ENCODE results near the gene MKI67.

MKI67 gene

DNA sequence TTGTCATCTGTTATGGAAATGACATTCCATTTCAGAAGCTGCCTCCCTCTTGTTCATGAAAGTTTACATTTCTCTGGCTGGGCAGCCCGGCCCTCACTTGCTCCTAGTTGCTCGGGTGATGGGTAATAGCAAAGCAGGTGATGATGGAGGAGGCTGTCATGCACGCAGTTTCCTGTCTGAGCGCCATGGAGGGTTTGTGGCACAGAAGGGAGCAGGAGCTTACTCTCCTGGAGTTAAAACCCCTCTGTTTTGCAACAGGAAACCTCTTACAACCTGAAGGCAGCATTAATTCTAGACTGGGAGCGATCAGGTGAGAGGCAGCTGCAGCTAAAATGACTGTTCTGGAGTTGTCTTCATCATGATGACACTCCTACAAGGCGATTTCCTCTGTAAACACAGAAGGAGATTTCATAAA is 34.1 kb upstream of the MKI67 start:
- no peaks in the 10 kb centered on the region for H3K36me3 Mint-ChIP-seq
- DNase-seq: no peak
- H3K4me1 Mint-ChIP-seq: peaks cover 22% of the 10 kb centered on the region
- no peak overlapping the region for H3K4me3 Mint-ChIP-seq
- H3K27ac Mint-ChIP-seq: no peak overlapping the region
- peaks cover 31% of the 10 kb centered on the region for H3K27me3 Mint-ChIP-seq
- no peaks in the 10 kb centered on the region for H3K9me3 Mint-ChIP-seq
- CTCF ChIA-PET: interaction anchor here (0.6 to 2.3 kb wide), 5 partner anchors 10 to 259 kb away, joined by 3 to 11 read pairs (median 9); no protein-coding TSS in a partner anchor

- H3K9me3 Mint-ChIP-seq: no peaks in the 10 kb centered on the region
- no peak overlapping the region for H3K4me3 Mint-ChIP-seq
- CTCF ChIA-PET: interaction anchor here (1.0 kb wide), 1 partner anchor 54 kb away, joined by 3 read pairs; no protein-coding TSS in a partner anchor
These were observed 32.0 kb upstream of the MKI67 start for GRCh38 chr10:128158021-128158795.

DNA sequence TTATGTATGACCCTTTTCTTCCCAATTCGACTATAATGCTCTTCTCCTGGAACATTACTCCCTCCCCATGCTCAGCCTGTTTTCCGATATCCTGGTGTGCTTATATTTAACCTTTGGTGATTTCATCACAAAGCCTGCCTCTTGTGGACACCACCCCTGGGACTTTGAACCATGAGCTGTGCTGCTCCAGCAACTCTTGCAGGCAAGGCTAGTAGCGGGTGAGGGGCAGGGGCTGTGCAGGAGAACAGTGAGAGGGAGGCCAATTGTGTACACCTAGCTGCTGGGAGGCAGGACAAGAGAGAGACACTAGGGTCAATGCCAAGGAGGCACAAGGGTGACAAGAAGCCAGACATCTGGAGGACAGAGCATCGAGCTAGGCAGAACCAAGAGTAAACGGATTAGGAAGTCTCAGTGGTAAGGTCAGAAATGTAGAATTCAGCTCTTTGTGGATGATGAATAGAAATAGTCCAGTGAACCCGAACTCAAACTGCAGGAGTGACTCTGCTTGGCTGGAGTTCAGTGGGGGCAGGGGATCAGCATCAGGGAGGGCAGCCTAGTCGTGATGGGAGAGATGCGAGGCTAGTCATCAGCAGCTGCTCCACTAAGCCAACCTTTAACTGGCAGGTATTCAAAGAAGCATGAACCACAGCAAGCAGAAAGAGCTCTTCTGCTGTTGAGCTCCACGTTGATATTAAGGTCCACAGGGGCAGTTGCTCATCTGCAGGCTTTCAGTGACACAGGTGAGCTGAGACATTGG is 31.0 kb upstream of the MKI67 start:
- no peaks in the 10 kb centered on the region for H3K36me3 Mint-ChIP-seq
- peaks cover 47% of the 10 kb centered on the region for H3K27me3 Mint-ChIP-seq
- DNase-seq: no peak
- CTCF ChIA-PET: interaction anchor here (1.0 kb wide), 1 partner anchor 55 kb away, joined by 3 read pairs; no protein-coding TSS in a partner anchor
- H3K4me1 Mint-ChIP-seq: peaks cover 22% of the 10 kb centered on the region
- H3K4me3 Mint-ChIP-seq: no peak overlapping the region
- no peaks in the 10 kb centered on the region for H3K9me3 Mint-ChIP-seq
- no peak overlapping the region for H3K27ac Mint-ChIP-seq

More at GRCh38 chr10:128158021-128158795, 32.0 kb upstream of the MKI67 start:
- DNase-seq: no peak
- H3K27me3 Mint-ChIP-seq: peaks cover 40% of the 10 kb centered on the region
- H3K36me3 Mint-ChIP-seq: no peaks in the 10 kb centered on the region
- H3K27ac Mint-ChIP-seq: no peak overlapping the region
- peaks cover 22% of the 10 kb centered on the region for H3K4me1 Mint-ChIP-seq

DNA sequence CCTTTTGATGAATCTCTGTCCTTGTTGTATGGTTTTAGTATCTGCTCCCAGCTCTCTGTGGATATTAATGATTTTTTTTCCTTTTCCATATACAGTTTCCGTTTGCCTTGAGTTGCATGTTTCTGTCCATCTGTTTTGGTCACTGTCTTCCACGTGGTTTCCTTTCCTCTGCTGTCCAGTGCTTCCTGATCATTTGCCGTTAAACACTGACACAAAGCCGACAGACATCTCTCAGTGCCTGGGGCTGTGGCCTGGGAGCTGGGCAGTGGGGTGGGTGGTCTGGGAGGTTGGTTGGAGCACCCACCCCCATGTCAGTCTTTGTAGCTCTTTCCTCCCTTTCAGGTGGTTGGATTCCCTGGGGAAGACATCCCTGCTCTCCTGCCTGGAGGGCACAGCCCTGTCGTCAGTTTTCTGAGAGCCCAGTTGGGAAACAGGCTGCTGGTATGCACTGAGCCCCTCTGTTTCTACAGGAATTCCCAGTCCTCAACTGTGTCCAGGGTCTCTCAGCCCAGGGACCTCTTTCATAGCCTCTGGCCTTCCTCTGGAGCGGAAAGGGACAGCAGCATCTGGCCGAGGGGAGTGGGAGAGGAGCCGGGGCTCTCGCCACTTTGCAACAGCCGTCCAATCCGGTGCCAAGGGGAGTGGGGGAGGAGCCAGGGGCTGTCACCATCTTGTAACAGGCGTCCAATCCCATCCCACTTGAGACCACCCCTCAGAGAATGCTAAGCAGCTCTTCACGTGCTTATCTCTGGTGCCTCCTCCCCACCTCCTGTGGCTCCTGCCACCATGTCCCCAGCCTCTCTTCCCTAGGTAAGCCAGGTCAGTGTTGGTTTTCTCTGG is 26.7 kb upstream of the MKI67 start:
- DNase-seq: no peak
- Mint-ChIP-seq H3K4me1 (peaks cover 2% of the 10 kb centered on the region), H3K4me3 (no peak overlapping the region), H3K27me3 (peaks cover 61% of the 10 kb centered on the region), H3K27ac (no peak overlapping the region), H3K36me3 (no peaks in the 10 kb centered on the region), H3K9me3 (no peaks in the 10 kb centered on the region)
- CTCF ChIA-PET: interaction anchor here (1.0 to 4.7 kb wide), 3 partner anchors 21 to 74 kb away, joined by 4 to 52 read pairs (median 6); no protein-coding TSS in a partner anchor

GRCh38 chr10:128151031-128151430 is 24.8 kb upstream of the MKI67 start:
- no peaks in the 10 kb centered on the region for H3K36me3 Mint-ChIP-seq
- CTCF ChIA-PET: interaction anchor here (0.6 to 4.7 kb wide), 21 partner anchors 9 to 245 kb away, joined by 3 to 52 read pairs (median 4); partner anchors contain the start of gene PTPRE
- H3K4me1 Mint-ChIP-seq: peaks cover 9% of the 10 kb centered on the region
- no peak overlapping the region for H3K27ac Mint-ChIP-seq
- H3K9me3 Mint-ChIP-seq: no peaks in the 10 kb centered on the region
- DNase-seq: no peak
- H3K27me3 Mint-ChIP-seq: peaks cover 59% of the 10 kb centered on the region
- peak overlapping the region; percentile 31 for H3K4me3 Mint-ChIP-seq

DNA sequence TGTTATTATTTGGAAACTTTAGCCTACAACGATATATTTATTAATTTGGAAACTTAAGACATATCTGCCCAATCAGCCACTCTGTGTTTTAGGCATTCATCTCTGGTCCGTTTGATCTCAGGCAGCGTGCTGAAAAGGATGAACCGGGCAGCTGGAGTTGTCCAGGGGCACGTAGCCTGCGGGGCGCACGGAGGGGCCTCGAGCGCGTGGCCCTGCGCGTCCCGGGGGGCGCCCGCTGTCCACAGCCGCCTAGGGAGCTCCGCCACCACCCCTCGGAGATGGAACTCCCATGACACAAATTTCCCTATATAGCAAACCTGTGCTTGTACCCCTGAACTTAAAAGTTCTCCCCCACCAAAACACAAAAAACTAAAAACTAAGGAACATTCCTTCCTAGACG is 24.3 kb upstream of the MKI67 start:
- CTCF ChIA-PET: interaction anchor here (0.6 to 4.7 kb wide), 24 partner anchors 10 to 245 kb away, joined by 3 to 52 read pairs (median 4); partner anchors contain the start of gene PTPRE
- peaks cover under 1% of the 10 kb centered on the region for H3K9me3 Mint-ChIP-seq
- DNase-seq: no peak
- peaks cover 59% of the 10 kb centered on the region for H3K27me3 Mint-ChIP-seq
- no peaks in the 10 kb centered on the region for H3K36me3 Mint-ChIP-seq
- H3K4me3 Mint-ChIP-seq: peak overlapping the region; percentile 66
- no peak overlapping the region for H3K27ac Mint-ChIP-seq
- H3K4me1 Mint-ChIP-seq: peaks cover 9% of the 10 kb centered on the region

DNA sequence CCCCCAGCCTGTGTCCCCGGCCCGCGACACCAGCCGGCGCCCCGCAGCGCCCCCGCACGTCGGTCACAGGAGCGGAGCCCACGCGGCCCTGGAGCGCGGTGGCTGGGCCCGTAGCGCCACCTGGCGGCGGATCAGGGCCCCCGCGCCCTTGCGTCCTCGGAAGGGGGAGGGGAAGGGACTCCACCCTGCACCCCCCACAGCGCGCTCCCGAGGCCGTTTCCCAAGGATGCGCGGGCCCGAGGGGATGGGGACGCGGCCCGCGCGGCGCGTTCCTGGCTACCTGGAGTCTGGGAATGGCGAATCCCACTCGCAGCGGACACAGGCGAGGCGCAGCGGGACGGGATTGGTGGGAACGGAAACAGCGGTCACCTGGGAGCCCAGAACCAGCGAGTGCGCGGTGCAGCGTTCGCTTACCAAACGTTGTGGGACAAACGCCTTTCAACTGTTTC is 23.8 kb upstream of the MKI67 start:
- Mint-ChIP-seq H3K27me3 (peaks cover 59% of the 10 kb centered on the region), H3K36me3 (no peaks in the 10 kb centered on the region), H3K4me1 (peaks cover 9% of the 10 kb centered on the region), H3K27ac (no peak overlapping the region), H3K4me3 (peak overlapping the region; percentile 66), H3K9me3 (peaks cover 2% of the 10 kb centered on the region)
- CTCF ChIA-PET: interaction anchor here (0.6 to 4.7 kb wide), 24 partner anchors 9 to 244 kb away, joined by 3 to 52 read pairs (median 4); partner anchors contain the start of genes MKI67 and PTPRE
- peak; percentile 85 for DNase-seq

DNA sequence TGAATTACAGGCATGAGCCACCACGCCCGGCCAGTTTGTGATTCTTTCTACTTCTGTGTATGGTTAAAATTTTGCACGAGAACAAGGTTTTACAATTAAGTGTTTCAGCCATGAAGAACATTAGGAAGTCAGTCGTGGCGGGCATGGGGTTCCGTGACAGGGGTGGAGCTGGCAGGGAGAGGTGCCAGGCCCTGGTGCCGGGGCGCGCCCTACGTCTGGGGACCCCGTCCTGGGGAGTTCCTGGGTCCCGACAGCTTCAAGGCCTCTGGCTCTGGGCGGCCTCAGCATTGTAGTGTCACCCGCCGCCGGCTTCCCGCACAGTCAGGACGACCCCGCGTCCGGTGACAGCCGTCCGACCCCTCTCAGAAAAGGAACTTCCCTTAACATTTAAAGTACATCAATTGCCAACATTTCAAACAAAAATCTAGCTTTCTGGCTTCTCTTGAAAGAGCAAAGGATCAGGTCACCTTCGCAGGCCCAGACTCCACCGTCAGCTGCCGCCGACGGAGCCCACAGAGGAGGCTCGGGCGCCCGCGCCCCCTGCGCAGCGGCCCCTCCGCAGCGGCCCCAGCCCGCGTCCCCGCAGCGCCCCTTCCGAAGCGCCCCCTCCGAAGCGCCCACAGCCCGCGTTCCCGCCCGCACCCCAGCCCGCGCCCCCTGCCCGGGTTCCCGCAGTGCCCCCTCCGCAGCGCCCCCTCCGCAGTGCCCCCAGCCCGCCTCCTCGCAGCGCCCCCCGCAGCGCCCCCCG is 23.2 kb upstream of the MKI67 start:
- H3K36me3 Mint-ChIP-seq: no peaks in the 10 kb centered on the region
- peaks cover 11% of the 10 kb centered on the region for H3K4me1 Mint-ChIP-seq
- H3K4me3 Mint-ChIP-seq: peak overlapping the region; percentile 54
- CTCF ChIA-PET: interaction anchor here (1.0 to 4.7 kb wide), 13 partner anchors 9 to 243 kb away, joined by 3 to 52 read pairs (median 7); partner anchors contain the start of genes MKI67 and PTPRE
- DNase-seq: no peak
- H3K9me3 Mint-ChIP-seq: peaks cover 2% of the 10 kb centered on the region
- no peak overlapping the region for H3K27ac Mint-ChIP-seq
- peaks cover 57% of the 10 kb centered on the region for H3K27me3 Mint-ChIP-seq

DNA sequence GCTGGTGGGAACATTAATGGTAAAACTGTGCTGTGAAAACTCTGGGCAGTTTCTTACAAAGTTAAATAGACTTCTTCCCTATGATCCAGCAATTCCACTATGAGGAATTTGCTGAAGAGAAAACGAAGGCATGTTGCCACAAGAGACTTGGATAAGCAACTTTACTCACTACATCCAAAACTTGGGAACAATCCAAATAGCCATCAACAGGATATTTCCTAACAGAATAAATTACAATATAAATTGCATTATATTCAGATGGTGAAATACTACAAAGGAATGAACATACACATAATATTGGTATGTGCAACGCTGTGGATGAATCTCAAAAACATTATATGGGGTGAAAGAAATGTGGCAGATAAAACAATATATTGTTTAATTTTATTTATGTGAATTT is 21.4 kb upstream of the MKI67 start:
- Mint-ChIP-seq H3K36me3 (no peaks in the 10 kb centered on the region), H3K9me3 (peaks cover 2% of the 10 kb centered on the region), H3K27ac (no peak overlapping the region), H3K27me3 (peaks cover 49% of the 10 kb centered on the region), H3K4me3 (no peak overlapping the region), H3K4me1 (peaks cover 13% of the 10 kb centered on the region)
- DNase-seq: no peak
- CTCF ChIA-PET: no interaction called here

GRCh38 chr10:128147064-128147463 is 20.8 kb upstream of the MKI67 start:
- Mint-ChIP-seq H3K27me3 (peaks cover 43% of the 10 kb centered on the region), H3K4me3 (no peak overlapping the region), H3K4me1 (peaks cover 13% of the 10 kb centered on the region), H3K27ac (no peak overlapping the region), H3K9me3 (peaks cover 2% of the 10 kb centered on the region), H3K36me3 (no peaks in the 10 kb centered on the region)
- DNase-seq: no peak
- CTCF ChIA-PET: no interaction called here

GRCh38 chr10:128144547-128144946 is 18.3 kb upstream of the MKI67 start:
- Mint-ChIP-seq H3K4me3 (no peak overlapping the region), H3K4me1 (peaks cover 11% of the 10 kb centered on the region), H3K27ac (no peak overlapping the region), H3K9me3 (peaks cover 2% of the 10 kb centered on the region), H3K27me3 (peaks cover 39% of the 10 kb centered on the region), H3K36me3 (no peaks in the 10 kb centered on the region)
- CTCF ChIA-PET: interaction anchor here (1.0 to 1.3 kb wide), 4 partner anchors 8 to 101 kb away, joined by 3 to 6 read pairs (median 4); no protein-coding TSS in a partner anchor
- DNase-seq: no peak

DNA sequence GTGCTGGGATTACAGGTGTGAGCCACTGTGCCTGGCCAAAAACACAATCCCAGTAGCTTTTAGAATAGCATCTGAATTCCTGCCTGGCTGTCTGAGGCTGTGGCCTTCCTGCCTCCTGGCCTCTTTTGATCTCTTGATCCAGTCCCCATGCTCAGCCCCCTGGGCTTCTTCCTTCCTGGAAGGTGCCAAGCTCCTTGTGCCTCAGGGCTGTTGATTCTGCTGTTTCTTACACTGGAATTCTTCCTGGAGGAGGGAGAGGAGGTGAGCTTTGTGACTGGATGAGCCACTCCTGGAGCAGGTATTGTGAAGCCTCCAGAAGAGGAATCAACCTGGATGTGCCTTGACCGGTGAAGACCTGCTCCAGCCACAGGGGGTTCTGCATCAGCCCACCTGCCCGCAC is 17.3 kb upstream of the MKI67 start:
- CTCF ChIA-PET: interaction anchor here (1.0 kb wide), 1 partner anchor 65 kb away, joined by 5 read pairs; no protein-coding TSS in a partner anchor
- Mint-ChIP-seq H3K27me3 (peaks cover 29% of the 10 kb centered on the region), H3K27ac (no peak overlapping the region), H3K9me3 (peaks cover 2% of the 10 kb centered on the region), H3K4me3 (no peak overlapping the region), H3K36me3 (no peaks in the 10 kb centered on the region), H3K4me1 (peaks cover 11% of the 10 kb centered on the region)
- DNase-seq: no peak

GRCh38 chr10:128140425-128140824 is 14.2 kb upstream of the MKI67 start:
- Mint-ChIP-seq H3K4me3 (no peak overlapping the region), H3K9me3 (peaks cover under 1% of the 10 kb centered on the region), H3K36me3 (no peaks in the 10 kb centered on the region), H3K27ac (no peak overlapping the region), H3K27me3 (peaks cover 19% of the 10 kb centered on the region), H3K4me1 (peaks cover 10% of the 10 kb centered on the region)
- no peak for DNase-seq
- CTCF ChIA-PET: interaction anchor here (1.0 to 1.1 kb wide), 2 partner anchors 9 to 71 kb away, joined by 3 to 5 read pairs; no protein-coding TSS in a partner anchor
